ENCODE measurements around the gene CDKN2B. TPM values are rescaled to one million over a fixed set of nuclear protein-coding genes. Genes with fewer than 3 reads are reported as not detected.
"Not testable (repeated sequence)": the region's sequence is repeated elsewhere in the genome, so short reads cannot be mapped to it uniquely, and the experiment has no call there.

The CDKN2B gene
- total RNA-seq (2014; rRNA removed; shearing (Covaris generic)): not detected in 2 replicates

- no peak for DNase-seq (ENCODE audit: low read depth)
These were observed at the start of gene CDKN2B for GRCh38 chr9:22008717-22009505. CDKN2B (minus strand) TSS chr9:22009305; CDS start chr9:22008953, 352 bp downstream.

- DNase-seq (ENCODE audit: low read depth): not testable (repeated sequence)
These were observed 48.9 kb upstream of the CDKN2B start for GRCh38 chr9:22057972-22058371.

GRCh38 chr9:22056402-22056801 lies 47.3 kb upstream of the CDKN2B start:
- no peak for DNase-seq (ENCODE audit: low read depth)

- no peak for DNase-seq (ENCODE audit: low read depth)
These were observed 46.0 kb upstream of the CDKN2B start for GRCh38 chr9:22055090-22055489.

GRCh38 chr9:22054529-22054928 lies 45.4 kb upstream of the CDKN2B start:
- DNase-seq (ENCODE audit: low read depth): no peak

GRCh38 chr9:22054076-22054475 lies 45.0 kb upstream of the CDKN2B start:
- no peak for DNase-seq (ENCODE audit: low read depth)

- DNase-seq (ENCODE audit: low read depth): no peak
These were observed 44.1 kb upstream of the CDKN2B start for GRCh38 chr9:22053178-22053577.

- DNase-seq (ENCODE audit: low read depth): no peak
These were observed 43.4 kb upstream of the CDKN2B start for GRCh38 chr9:22052376-22052945.

- no peak for DNase-seq (ENCODE audit: low read depth)
These were observed 41.8 kb upstream of the CDKN2B start for GRCh38 chr9:22050924-22051323.

- no peak for DNase-seq (ENCODE audit: low read depth)
These were observed 40.3 kb upstream of the CDKN2B start for GRCh38 chr9:22049411-22049810.

GRCh38 chr9:22047596-22047995 lies 38.5 kb upstream of the CDKN2B start:
- DNase-seq (ENCODE audit: low read depth): no peak

- DNase-seq (ENCODE audit: low read depth): no peak
These were observed 37.3 kb upstream of the CDKN2B start for GRCh38 chr9:22046243-22046885.

- DNase-seq (ENCODE audit: low read depth): no peak
These were observed 36.3 kb upstream of the CDKN2B start for GRCh38 chr9:22045423-22045822.

GRCh38 chr9:22044583-22044982 lies 35.5 kb upstream of the CDKN2B start:
- DNase-seq (ENCODE audit: low read depth): no peak

GRCh38 chr9:22043928-22044327 lies 34.8 kb upstream of the CDKN2B start:
- DNase-seq (ENCODE audit: low read depth): no peak

GRCh38 chr9:22041775-22042174 lies 32.7 kb upstream of the CDKN2B start:
- no peak for DNase-seq (ENCODE audit: low read depth)

- DNase-seq (ENCODE audit: low read depth): no peak
These were observed 32.2 kb upstream of the CDKN2B start for GRCh38 chr9:22041344-22041743.

- DNase-seq (ENCODE audit: low read depth): no peak
These were observed 31.7 kb upstream of the CDKN2B start for GRCh38 chr9:22040760-22041159.

- DNase-seq (ENCODE audit: low read depth): no peak
These were observed 30.2 kb upstream of the CDKN2B start for GRCh38 chr9:22039258-22039657.

GRCh38 chr9:22037954-22038690 lies 29.0 kb upstream of the CDKN2B start:
- no peak for DNase-seq (ENCODE audit: low read depth)

GRCh38 chr9:22036866-22037626 lies 27.9 kb upstream of the CDKN2B start:
- DNase-seq (ENCODE audit: low read depth): no peak
